H9 (cell line): ENCODE data around the gene CYP17A1. TPM values are rescaled to one million over a fixed set of nuclear protein-coding genes. Genes with fewer than 3 reads are reported as not detected.

Experiments
- DNase-seq: peaks from one replicate; pipeline ENCODE4 v3.0.0-alpha.2; 2017
- H2AFZ ChIP-seq: one replicate; pipeline ENCODE4 v1.6.1; 2013; ENCODE audit warnings: mild to moderate bottlenecking, low read length, control low read depth, moderate library complexity
- H2AK5ac ChIP-seq: 2 replicates; pipeline ENCODE4 v1.6.1; 2013; ENCODE audit warnings: low read length, control low read depth, mixed read lengths; ENCODE audit not compliant: insufficient read length
- H2BK120ac ChIP-seq: one replicate; pipeline ENCODE4 v1.6.1; 2013; ENCODE audit warnings: low read depth, mild to moderate bottlenecking, low read length, control low read depth, inconsistent platforms; ENCODE audit not compliant: poor library complexity, severe bottlenecking
- H2BK12ac ChIP-seq: 2 replicates; pipeline ENCODE4 v1.6.1; 2013; ENCODE audit warnings: low read length, control low read depth, mixed read lengths, low read depth; ENCODE audit not compliant: insufficient read length
- H2BK15ac ChIP-seq: 2 replicates; pipeline ENCODE4 v1.6.1; 2013; ENCODE audit warnings: low read depth, low read length, control low read depth
- H2BK20ac ChIP-seq: one replicate; pipeline ENCODE4 v1.6.1; 2013; ENCODE audit warnings: low read depth, mild to moderate bottlenecking, low read length, control low read depth, inconsistent platforms; ENCODE audit not compliant: poor library complexity, severe bottlenecking
- H2BK5ac ChIP-seq: 2 replicates; pipeline ENCODE4 v1.6.1; 2013; ENCODE audit warnings: low read length, control low read depth, mixed read lengths; ENCODE audit not compliant: insufficient read length
- H3K14ac ChIP-seq: 2 replicates; pipeline ENCODE4 v1.6.1; 2013; ENCODE audit warnings: low read length, control low read depth; ENCODE audit not compliant: insufficient read depth
- H3K18ac ChIP-seq: 2 replicates; pipeline ENCODE4 v1.6.1; 2013; ENCODE audit warnings: low read depth, mild to moderate bottlenecking, mixed read lengths, low read length, control low read depth; ENCODE audit not compliant: insufficient read length
- H3K23ac ChIP-seq: 2 replicates; pipeline ENCODE4 v1.6.1; 2013; ENCODE audit warnings: low read length, control low read depth, mixed read lengths, low read depth; ENCODE audit not compliant: insufficient read length
- H3K23me2 ChIP-seq: 2 replicates; pipeline ENCODE4 v1.6.1; 2013; ENCODE audit warnings: low read depth, mild to moderate bottlenecking, mixed read lengths, low read length, control low read depth; ENCODE audit not compliant: insufficient read length, poor library complexity, severe bottlenecking
- H3K27ac ChIP-seq: 2 replicates; pipeline ENCODE4 v1.5.1; 2013; ENCODE audit warnings: low read length, control low read depth, mixed read lengths, low read depth; ENCODE audit not compliant: insufficient read length
- H3K27me3 ChIP-seq: 2 replicates; pipeline ENCODE4 v1.6.1; 2013; ENCODE audit warnings: low read length, control low read depth, inconsistent platforms; ENCODE audit not compliant: insufficient read depth
- H3K4ac ChIP-seq: 2 replicates; pipeline ENCODE4 v1.6.1; 2013; ENCODE audit warnings: low read depth, mild to moderate bottlenecking, control low read depth, inconsistent platforms, low read length, moderate library complexity
- H3K4me1 ChIP-seq: 2 replicates; pipeline ENCODE4 v1.6.1; 2013; ENCODE audit warnings: low read length, control low read depth, inconsistent platforms; ENCODE audit not compliant: insufficient read depth
- H3K4me2 ChIP-seq: 2 replicates; pipeline ENCODE4 v1.6.1; 2013; ENCODE audit warnings: low read length, control low read depth, mixed read lengths; ENCODE audit not compliant: insufficient read length, insufficient read depth
- H3K56ac ChIP-seq: 2 replicates; pipeline ENCODE4 v1.6.1; 2013; ENCODE audit warnings: low read depth, mild to moderate bottlenecking, mixed read lengths, low read length, control low read depth; ENCODE audit not compliant: insufficient read length
- H3K79me1 ChIP-seq: 2 replicates; pipeline ENCODE4 v1.6.1; 2013; ENCODE audit warnings: low read depth, mild to moderate bottlenecking, moderate library complexity, low read length, control low read depth, inconsistent platforms; ENCODE audit not compliant: insufficient read depth, poor library complexity, severe bottlenecking
- H3K79me2 ChIP-seq: 2 replicates; pipeline ENCODE4 v1.6.1; 2013; ENCODE audit warnings: low read length, control low read depth, inconsistent platforms; ENCODE audit not compliant: insufficient read depth
- H3K9ac ChIP-seq: 2 replicates; pipeline ENCODE4 v1.6.1; 2013; ENCODE audit warnings: low read length, control low read depth, mixed read lengths; ENCODE audit not compliant: insufficient read length; ENCODE audit errors: extremely low read depth
- H3K9me3 ChIP-seq: one replicate; pipeline ENCODE4 v1.6.1; 2013; ENCODE audit warnings: low read depth, low read length, inconsistent platforms; ENCODE audit not compliant: control insufficient read depth
- H3T11ph ChIP-seq: one replicate; pipeline ENCODE4 v1.6.1; 2013; ENCODE audit warnings: mild to moderate bottlenecking, low read length, control low read depth, inconsistent platforms
- H4K20me1 ChIP-seq: one replicate; pipeline ENCODE4 v1.6.1; 2013; ENCODE audit not compliant: control insufficient read depth, insufficient read length, insufficient read depth
- H4K5ac ChIP-seq: 2 replicates; pipeline ENCODE4 v1.6.1; 2013; ENCODE audit warnings: low read depth, mild to moderate bottlenecking, mixed read lengths, low read length, control low read depth; ENCODE audit not compliant: insufficient read length
- H4K8ac ChIP-seq: replicated peaks from 2 replicates; pipeline ENCODE4 v1.6.1; 2013; ENCODE audit warnings: low read length, control low read depth, mixed read lengths, low read depth; ENCODE audit not compliant: insufficient read length
- H4K91ac ChIP-seq: 2 replicates; pipeline ENCODE4 v1.6.1; 2013; ENCODE audit warnings: low read depth, mild to moderate bottlenecking, moderate library complexity, mixed read lengths, low read length, control low read depth; ENCODE audit not compliant: insufficient read length
- H3K27ac Mint-ChIP-seq, 3 experiments: 2 replicates in 2 of 3; 3 replicates in 1 of 3; pipeline ENCODE4 v1.8.0; 2020 to 2021; ENCODE audit warnings: mixed read lengths in 3 of 3, mild to moderate bottlenecking in 1 of 3, moderate library complexity in 1 of 3
- H3K27me3 Mint-ChIP-seq: 2 replicates; pipeline ENCODE4 v1.8.0; 2021; ENCODE audit warnings: low read depth, mild to moderate bottlenecking, moderate library complexity, mixed read lengths
- H3K36me3 Mint-ChIP-seq, 3 experiments: 2 replicates in 2 of 3; 3 replicates in 1 of 3; pipeline ENCODE4 v1.8.0; 2020 to 2021; ENCODE audit warnings: low read depth in 3 of 3, mixed read lengths in 3 of 3; ENCODE audit not compliant: insufficient read depth in 1 of 3
- H3K4me1 Mint-ChIP-seq, 2 experiments: 2 replicates each; pipeline ENCODE4 v1.8.0; 2020; ENCODE audit warnings: mixed read lengths in 2 of 2
- H3K4me3 Mint-ChIP-seq, 2 experiments: 2 replicates in 1 of 2; 3 replicates in 1 of 2; pipeline ENCODE4 v1.8.0; 2020 to 2021; ENCODE audit warnings: mild to moderate bottlenecking in 2 of 2, mixed read lengths in 2 of 2, moderate library complexity in 1 of 2
- H3K9me3 Mint-ChIP-seq, 2 experiments: 2 replicates in 1 of 2; 3 replicates in 1 of 2; pipeline ENCODE4 v1.8.0; 2020; ENCODE audit warnings: mild to moderate bottlenecking in 2 of 2, mixed read lengths in 2 of 2, moderate library complexity in 1 of 2
- WGBS: extraction: QIAGEN DNeasy Blood & Tissue Kit; methylation state at CpG from one replicate; pipeline ENCODE4 v1.1.7; 2013; ENCODE audit warnings: missing lambda C conversion rate, low lambda C conversion rate, mixed read lengths; ENCODE audit not compliant: insufficient read length; ENCODE audit errors: extremely low coverage; 5-methylcytosine and 5-hydroxymethylcytosine counted together
- total RNA-seq: library from RNA; stranded (reverse); gene quantifications from 2 replicates; pipeline ENCODE4 v1.2.1, GENCODE V29; 2021
- TF ChIP-seq, protein P1 (sequence below): fragments of 200-600 bp; sonication (generic); conservative IDR thresholded peaks from 3 replicates; pipeline ENCODE4 v1.8.0; 2021; ENCODE audit warnings: antibody characterized with exemption, mild to moderate bottlenecking

CYP17A1 gene
- total RNA-seq, 1 experiment from 2014 or later, result not detected

- Mint-ChIP-seq H3K36me3 (peaks cover 0 to 5% (median 0%) of the 10 kb centered on the region in 3 experiments; a peak in 2 of 7 replicates), H3K4me3 (no peak overlapping the region), H3K9me3 (peaks cover 13 to 16% of the 10 kb centered on the region in 2 experiments; a peak in 4 of 5 replicates), H3K27me3 (no peaks in the 10 kb centered on the region), H3K27ac (peak overlapping the region in 1 of 3 experiments; percentile 62; a peak in 1 of 7 replicates), H3K4me1 (peaks cover 2 to 5% of the 10 kb centered on the region in 2 experiments; a peak in 1 of 4 replicates)
- H4K91ac ChIP-seq, result no peak overlapping the region
- H4K5ac ChIP-seq, result no peak overlapping the region
- no peak overlapping the region for H2AFZ ChIP-seq
- no peak overlapping the region for H2BK20ac ChIP-seq
- H3K9me3 ChIP-seq, result peaks cover 9% of the 10 kb centered on the region
- no peak overlapping the region for H4K8ac ChIP-seq
- H2AK5ac ChIP-seq, result no peak overlapping the region
- H3K14ac ChIP-seq, result no peak overlapping the region
- H3K23ac ChIP-seq, result no peak overlapping the region
- no peak overlapping the region for H3K56ac ChIP-seq
- H2BK12ac ChIP-seq, result no peak overlapping the region
- H3K4ac ChIP-seq, result no peak overlapping the region
- H3K79me2 ChIP-seq, result no peaks in the 10 kb centered on the region
- H3K23me2 ChIP-seq, result no peaks in the 10 kb centered on the region
- TF ChIP-seq, protein P1, sequence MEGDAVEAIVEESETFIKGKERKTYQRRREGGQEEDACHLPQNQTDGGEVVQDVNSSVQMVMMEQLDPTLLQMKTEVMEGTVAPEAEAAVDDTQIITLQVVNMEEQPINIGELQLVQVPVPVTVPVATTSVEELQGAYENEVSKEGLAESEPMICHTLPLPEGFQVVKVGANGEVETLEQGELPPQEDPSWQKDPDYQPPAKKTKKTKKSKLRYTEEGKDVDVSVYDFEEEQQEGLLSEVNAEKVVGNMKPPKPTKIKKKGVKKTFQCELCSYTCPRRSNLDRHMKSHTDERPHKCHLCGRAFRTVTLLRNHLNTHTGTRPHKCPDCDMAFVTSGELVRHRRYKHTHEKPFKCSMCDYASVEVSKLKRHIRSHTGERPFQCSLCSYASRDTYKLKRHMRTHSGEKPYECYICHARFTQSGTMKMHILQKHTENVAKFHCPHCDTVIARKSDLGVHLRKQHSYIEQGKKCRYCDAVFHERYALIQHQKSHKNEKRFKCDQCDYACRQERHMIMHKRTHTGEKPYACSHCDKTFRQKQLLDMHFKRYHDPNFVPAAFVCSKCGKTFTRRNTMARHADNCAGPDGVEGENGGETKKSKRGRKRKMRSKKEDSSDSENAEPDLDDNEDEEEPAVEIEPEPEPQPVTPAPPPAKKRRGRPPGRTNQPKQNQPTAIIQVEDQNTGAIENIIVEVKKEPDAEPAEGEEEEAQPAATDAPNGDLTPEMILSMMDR, result no peak
- H3T11ph ChIP-seq, result no peak overlapping the region
- H3K9ac ChIP-seq, result no peak overlapping the region
- no peaks in the 10 kb centered on the region for H3K27me3 ChIP-seq
- no peak overlapping the region for H3K27ac ChIP-seq
- no peak overlapping the region for H2BK120ac ChIP-seq
- no peak overlapping the region for H2BK5ac ChIP-seq
- H3K4me2 ChIP-seq, result no peak overlapping the region
- H3K79me1 ChIP-seq, result no peaks in the 10 kb centered on the region
- no peaks in the 10 kb centered on the region for H4K20me1 ChIP-seq
- H3K18ac ChIP-seq, result no peak overlapping the region
- no peak overlapping the region for H2BK15ac ChIP-seq
- no CpG with 5 or more reads among the region's 5 CpGs for WGBS
- H3K4me1 ChIP-seq, result no peaks in the 10 kb centered on the region
- no peak for DNase-seq
These were observed 9.6 kb downstream of the CYP17A1 start for GRCh38 chr10:102827597-102827975.
